Posterior cingulate gyrus (tissue), 11 donors: Measurements from ENCODE around the gene SPRR2E.
"Not testable (repeated sequence)": the region's sequence is repeated elsewhere in the genome, so short reads cannot be mapped to it uniquely, and the experiment has no call there.

Source experiments
- DNase-seq, 10 donors: peaks; one replicate each; pipeline versions ENCODE4 v3.0.0 to v3.0.0-alpha.2; 2020 to 2021; ENCODE audit warnings: mixed read lengths in 3 of 10
- intact Hi-C: fragments of 100-400 bp; cut with DNase I; formaldehyde crosslinking; loops from one replicate; pipeline ENCODE4 v1.15.1; 2023

Gene SPRR2E

GRCh38 chr1:153071511-153071910 lies 22.8 kb downstream of the SPRR2E start, which contains the start of gene SPRR2B:
Gene SPRR2B, minus strand, starts transcription at chr1:153071611. Its CDS starts 772 bp downstream, at chr1:153070839.
- DNase-seq: no peak
- intact Hi-C loops: no loop called here

GRCh38 chr1:153070243-153070642 lies 24.1 kb downstream of the SPRR2E start:
- DNase-seq: no peak
- intact Hi-C loops: no loop called here

- peak in 2 of 10 donors; percentile 9 to 39 for DNase-seq
- intact Hi-C loops: no loop called here
These were observed 35.2 kb downstream of the SPRR2E start for GRCh38 chr1:153058826-153059784.

GRCh38 chr1:153058154-153058553 lies 36.2 kb downstream of the SPRR2E start:
- DNase-seq: no peak
- intact Hi-C loops: no loop called here

GRCh38 chr1:153057375-153057774 lies 37.0 kb downstream of the SPRR2E start, which contains the start of gene SPRR2A:
Gene SPRR2A, minus strand, starts transcription at chr1:153057512. Its CDS starts 777 bp downstream, at chr1:153056735.
- no peak for DNase-seq

GRCh38 chr1:153056111-153056510 lies 38.2 kb downstream of the SPRR2E start:
- DNase-seq, intact Hi-C loops: not testable (repeated sequence)

More at GRCh38 chr1:153057375-153057774, 37.0 kb downstream of the SPRR2E start, which contains the start of gene SPRR2A:
- intact Hi-C loops: no loop called here

GRCh38 chr1:153049211-153049610 lies 45.1 kb downstream of the SPRR2E start:
- intact Hi-C loops: no loop called here
- peak in 1 of 10 donors; percentile 59 for DNase-seq
